ENCODE data around the gene MMP12. TPM values are rescaled to one million over a fixed set of nuclear protein-coding genes. Genes with fewer than 3 reads are reported as not detected.

Gene MMP12
- total RNA-seq, 1 donor from 2014 or later = not detected

DNA sequence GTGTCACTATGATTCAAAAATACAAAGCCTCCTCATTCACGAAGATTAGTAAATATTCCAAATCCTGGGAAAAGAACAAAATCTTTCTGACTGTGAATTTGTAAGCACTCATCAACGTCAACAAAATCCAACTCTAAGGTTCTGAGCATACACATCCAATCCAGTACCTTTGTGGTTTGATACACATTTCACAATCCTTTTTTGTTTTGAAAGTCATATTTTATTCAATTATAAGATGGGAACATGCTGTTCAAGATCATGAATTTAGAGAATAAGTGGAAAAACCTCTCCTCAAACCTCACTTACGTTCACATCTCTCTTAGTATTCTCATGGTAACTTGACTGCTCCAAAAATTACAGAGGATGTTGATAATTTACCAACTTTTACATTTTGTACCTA lies 21.7 kb downstream of the MMP12 start:
- H3K27ac ChIP-seq (ENCODE audit: low read depth, low read length) = no peak overlapping the region
- no peak overlapping the region for H3K9ac ChIP-seq (ENCODE audit: low read depth in 1 of 3, low read length in 3 of 3)
- no peaks in the 10 kb centered on the region for H3K27me3 ChIP-seq (ENCODE audit: control insufficient read depth in 3 of 3, insufficient read depth in 3 of 3, low read length in 3 of 3)
- H3K4me1 ChIP-seq (ENCODE audit: control insufficient read depth in 3 of 3, insufficient read depth in 3 of 3, low read length in 3 of 3) = no peaks in the 10 kb centered on the region
- H3K36me3 ChIP-seq (ENCODE audit: control insufficient read depth in 3 of 3, insufficient read depth in 3 of 3, low read length in 3 of 3) = no peaks in the 10 kb centered on the region
- H3K9me3 ChIP-seq (ENCODE audit: control insufficient read depth in 3 of 3, low read length in 3 of 3) = no peaks in the 10 kb centered on the region
- no peak overlapping the region for H3K4me3 ChIP-seq (ENCODE audit: low read length in 3 of 3)

DNA sequence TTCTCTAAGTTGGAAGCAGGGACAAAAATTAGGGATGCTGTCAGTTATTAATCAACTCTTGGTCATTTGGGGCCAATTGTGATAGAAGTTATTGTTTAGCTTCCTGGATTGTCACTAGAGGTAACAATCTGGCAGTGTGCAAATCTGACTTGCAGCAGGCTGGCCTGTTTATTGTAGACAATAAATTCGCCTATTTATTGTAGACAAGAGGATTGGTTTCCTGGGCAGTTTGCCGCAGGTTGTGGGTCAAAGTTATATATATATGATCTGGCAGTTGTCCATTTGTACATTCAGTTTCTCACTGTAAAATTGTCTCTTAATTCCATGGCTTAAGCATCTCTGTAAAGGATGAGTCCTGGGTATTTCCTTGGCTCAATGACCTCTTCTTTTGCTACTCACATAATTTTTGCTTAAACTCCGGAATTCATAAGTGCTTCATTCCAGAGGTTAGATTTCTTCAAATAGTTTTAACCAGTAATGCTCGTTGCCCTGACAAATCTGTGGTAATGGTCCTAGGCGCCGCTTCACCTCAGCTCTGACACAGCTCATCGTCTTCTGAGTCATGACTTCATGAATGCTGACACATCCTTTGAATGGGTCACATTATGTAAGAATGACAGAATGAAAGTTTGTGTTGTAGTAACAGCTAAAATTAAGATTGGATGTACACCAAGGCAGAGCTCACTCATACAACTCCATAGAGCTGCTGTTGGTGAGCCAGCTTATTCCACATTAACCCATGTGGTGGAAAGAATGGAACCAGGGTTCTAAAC lies 23.6 kb downstream of the MMP12 start:
- Histone ChIP-seq H3K27ac (ENCODE audit: low read depth, low read length) (no peak overlapping the region), H3K27me3 (ENCODE audit: control insufficient read depth in 3 of 3, insufficient read depth in 3 of 3, low read length in 3 of 3) (no peaks in the 10 kb centered on the region), H3K4me1 (ENCODE audit: control insufficient read depth in 3 of 3, insufficient read depth in 3 of 3, low read length in 3 of 3) (no peaks in the 10 kb centered on the region), H3K36me3 (ENCODE audit: control insufficient read depth in 3 of 3, insufficient read depth in 3 of 3, low read length in 3 of 3) (no peaks in the 10 kb centered on the region), H3K4me3 (ENCODE audit: low read length in 3 of 3) (no peak overlapping the region), H3K9me3 (ENCODE audit: control insufficient read depth in 3 of 3, low read length in 3 of 3) (no peaks in the 10 kb centered on the region), H3K9ac (ENCODE audit: low read depth in 1 of 3, low read length in 3 of 3) (no peak overlapping the region)

DNA sequence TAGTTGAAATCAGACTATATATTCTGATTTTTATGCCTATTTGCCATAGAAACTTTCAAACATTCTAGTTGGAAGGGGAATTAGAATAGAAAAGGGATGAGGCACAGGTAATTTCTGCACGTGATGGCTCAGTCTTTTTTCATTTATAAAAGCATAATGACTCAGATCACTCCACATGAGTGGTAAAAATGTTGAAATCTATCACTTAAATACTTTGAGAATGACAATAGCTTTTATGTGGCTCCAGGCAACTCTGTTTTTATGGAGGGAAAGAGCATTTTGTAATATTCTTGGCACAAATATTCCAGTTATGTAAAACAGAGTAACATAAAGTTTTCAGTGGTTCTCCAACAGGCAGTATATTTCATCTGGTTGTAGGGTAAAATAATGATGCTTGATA lies 25.5 kb downstream of the MMP12 start:
- H3K36me3 ChIP-seq (ENCODE audit: control insufficient read depth in 3 of 3, insufficient read depth in 3 of 3, low read length in 3 of 3) = no peaks in the 10 kb centered on the region
- H3K4me1 ChIP-seq (ENCODE audit: control insufficient read depth in 3 of 3, insufficient read depth in 3 of 3, low read length in 3 of 3) = no peaks in the 10 kb centered on the region
- no peak overlapping the region for H3K9ac ChIP-seq (ENCODE audit: low read depth in 1 of 3, low read length in 3 of 3)
- no peak overlapping the region for H3K27ac ChIP-seq (ENCODE audit: low read depth, low read length)
- H3K9me3 ChIP-seq (ENCODE audit: control insufficient read depth in 3 of 3, low read length in 3 of 3) = no peaks in the 10 kb centered on the region
- no peaks in the 10 kb centered on the region for H3K27me3 ChIP-seq (ENCODE audit: control insufficient read depth in 3 of 3, insufficient read depth in 3 of 3, low read length in 3 of 3)
- no peak overlapping the region for H3K4me3 ChIP-seq (ENCODE audit: low read length in 3 of 3)

DNA sequence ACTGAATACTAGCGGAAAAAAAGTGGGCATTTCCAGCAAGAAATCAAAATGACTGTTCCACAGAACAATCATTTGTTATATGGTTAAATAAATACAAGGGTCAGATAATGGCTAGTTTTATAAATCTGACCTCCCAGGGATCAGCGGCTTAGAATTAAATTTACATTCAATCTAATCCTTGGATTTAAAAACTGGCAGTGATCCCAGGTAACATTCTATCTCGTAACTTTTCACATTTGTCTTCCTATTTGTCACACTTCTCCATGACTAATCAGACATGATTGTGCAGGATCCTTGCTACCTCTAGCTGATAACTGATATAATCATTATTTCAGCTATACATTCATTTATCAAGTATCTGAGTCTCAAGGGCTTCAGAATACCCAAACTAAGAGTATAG lies 28.5 kb downstream of the MMP12 start:
- Histone ChIP-seq H3K9ac (ENCODE audit: low read depth in 1 of 3, low read length in 3 of 3) (no peak overlapping the region), H3K27me3 (ENCODE audit: control insufficient read depth in 3 of 3, insufficient read depth in 3 of 3, low read length in 3 of 3) (no peaks in the 10 kb centered on the region), H3K27ac (ENCODE audit: low read depth, low read length) (no peak overlapping the region), H3K4me3 (ENCODE audit: low read length in 3 of 3) (no peak overlapping the region), H3K9me3 (ENCODE audit: control insufficient read depth in 3 of 3, low read length in 3 of 3) (no peaks in the 10 kb centered on the region), H3K36me3 (ENCODE audit: control insufficient read depth in 3 of 3, insufficient read depth in 3 of 3, low read length in 3 of 3) (no peaks in the 10 kb centered on the region), H3K4me1 (ENCODE audit: control insufficient read depth in 3 of 3, insufficient read depth in 3 of 3, low read length in 3 of 3) (no peaks in the 10 kb centered on the region)

DNA sequence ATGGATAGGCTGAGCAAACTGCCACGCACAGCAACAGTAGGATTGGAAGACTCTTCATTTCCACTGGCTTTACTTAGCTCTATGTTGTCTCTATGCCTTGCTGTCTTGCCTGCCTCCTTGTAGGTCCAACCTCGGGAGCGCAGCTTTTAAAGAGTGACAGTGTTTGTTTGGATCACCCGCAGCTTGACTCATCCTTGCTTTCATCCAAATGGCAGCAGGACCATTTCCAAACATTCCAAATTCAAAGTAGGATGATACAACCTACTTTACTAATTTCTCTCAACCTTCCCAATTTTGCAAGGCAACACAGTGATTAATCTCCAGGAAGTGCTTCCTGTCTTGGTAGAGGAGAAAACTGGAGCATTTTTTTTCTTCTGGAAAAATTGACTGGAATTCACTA lies 31.3 kb downstream of the MMP12 start, which contains the start of gene MMP3:
Gene MMP3 (minus strand): TSS at position 121 of the 400 bp plus-strand sequence. CDS start 63 bp downstream, at position 58.
- Histone ChIP-seq H3K27me3 (ENCODE audit: control insufficient read depth in 3 of 3, insufficient read depth in 3 of 3, low read length in 3 of 3) (no peaks in the 10 kb centered on the region), H3K27ac (ENCODE audit: low read depth, low read length) (no peak within 1 kb of the TSS), H3K36me3 (ENCODE audit: control insufficient read depth in 3 of 3, insufficient read depth in 3 of 3, low read length in 3 of 3) (no peaks in the 10 kb centered on the region), H3K4me1 (ENCODE audit: control insufficient read depth in 3 of 3, insufficient read depth in 3 of 3, low read length in 3 of 3) (no peaks in the 10 kb centered on the region), H3K4me3 (ENCODE audit: low read length in 3 of 3) (no peak within 1 kb of the TSS), H3K9me3 (ENCODE audit: control insufficient read depth in 3 of 3, low read length in 3 of 3) (no peaks in the 10 kb centered on the region), H3K9ac (ENCODE audit: low read depth in 1 of 3, low read length in 3 of 3) (no peak within 1 kb of the TSS)

DNA sequence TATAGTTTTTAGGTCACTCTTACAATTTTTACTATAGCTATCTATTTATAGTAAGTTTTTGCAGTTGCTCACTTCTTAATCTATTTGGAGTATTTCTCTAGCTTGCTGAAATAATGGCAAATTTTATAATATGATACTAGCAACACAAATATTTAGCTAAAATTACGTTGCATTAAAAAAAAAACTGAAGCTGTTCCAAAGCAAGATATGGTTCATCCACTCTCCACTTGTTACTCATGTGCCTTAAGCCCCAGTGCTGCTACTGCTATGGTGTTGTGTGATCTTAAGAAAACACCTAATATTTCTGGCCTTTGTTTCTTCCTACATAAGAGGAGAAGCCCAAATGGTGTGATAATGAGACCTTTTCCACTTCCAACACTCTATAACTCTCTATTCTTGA lies 31.9 kb downstream of the MMP12 start:
- H3K4me1 ChIP-seq (ENCODE audit: control insufficient read depth in 3 of 3, insufficient read depth in 3 of 3, low read length in 3 of 3) = no peaks in the 10 kb centered on the region
- no peak overlapping the region for H3K4me3 ChIP-seq (ENCODE audit: low read length in 3 of 3)

DNA sequence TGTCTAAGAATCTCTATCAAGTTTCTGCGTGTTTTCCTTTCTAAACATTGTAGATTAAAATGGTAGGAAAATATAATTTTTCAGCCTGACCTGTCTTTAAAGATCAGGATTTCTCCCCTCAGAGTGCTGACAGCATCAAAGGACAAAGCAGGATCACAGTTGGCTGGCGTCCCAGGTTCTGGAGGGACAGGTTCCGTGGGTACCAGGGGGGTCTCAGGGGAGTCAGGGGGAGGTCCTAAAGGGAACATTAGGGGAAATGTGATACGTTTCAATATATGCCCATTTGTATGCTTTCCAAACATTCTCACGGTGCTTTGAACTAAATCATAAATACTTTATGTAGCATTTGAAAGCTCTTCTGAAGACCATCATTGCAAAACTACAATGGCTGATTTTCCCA lies 34.8 kb downstream of the MMP12 start:
- Histone ChIP-seq H3K9ac (ENCODE audit: low read depth in 1 of 3, low read length in 3 of 3) (no peak overlapping the region), H3K27ac (ENCODE audit: low read depth, low read length) (no peak overlapping the region), H3K9me3 (ENCODE audit: control insufficient read depth in 3 of 3, low read length in 3 of 3) (no peaks in the 10 kb centered on the region), H3K4me1 (ENCODE audit: control insufficient read depth in 3 of 3, insufficient read depth in 3 of 3, low read length in 3 of 3) (no peaks in the 10 kb centered on the region), H3K27me3 (ENCODE audit: control insufficient read depth in 3 of 3, insufficient read depth in 3 of 3, low read length in 3 of 3) (no peaks in the 10 kb centered on the region), H3K36me3 (ENCODE audit: control insufficient read depth in 3 of 3, insufficient read depth in 3 of 3, low read length in 3 of 3) (no peaks in the 10 kb centered on the region), H3K4me3 (ENCODE audit: low read length in 3 of 3) (no peak overlapping the region)

More for the DNA sequence above, 31.9 kb downstream of the MMP12 start:
- Histone ChIP-seq H3K9me3 (ENCODE audit: control insufficient read depth in 3 of 3, low read length in 3 of 3) (no peaks in the 10 kb centered on the region), H3K27me3 (ENCODE audit: control insufficient read depth in 3 of 3, insufficient read depth in 3 of 3, low read length in 3 of 3) (no peaks in the 10 kb centered on the region), H3K36me3 (ENCODE audit: control insufficient read depth in 3 of 3, insufficient read depth in 3 of 3, low read length in 3 of 3) (no peaks in the 10 kb centered on the region), H3K9ac (ENCODE audit: low read depth in 1 of 3, low read length in 3 of 3) (no peak overlapping the region), H3K27ac (ENCODE audit: low read depth, low read length) (no peak overlapping the region)

DNA sequence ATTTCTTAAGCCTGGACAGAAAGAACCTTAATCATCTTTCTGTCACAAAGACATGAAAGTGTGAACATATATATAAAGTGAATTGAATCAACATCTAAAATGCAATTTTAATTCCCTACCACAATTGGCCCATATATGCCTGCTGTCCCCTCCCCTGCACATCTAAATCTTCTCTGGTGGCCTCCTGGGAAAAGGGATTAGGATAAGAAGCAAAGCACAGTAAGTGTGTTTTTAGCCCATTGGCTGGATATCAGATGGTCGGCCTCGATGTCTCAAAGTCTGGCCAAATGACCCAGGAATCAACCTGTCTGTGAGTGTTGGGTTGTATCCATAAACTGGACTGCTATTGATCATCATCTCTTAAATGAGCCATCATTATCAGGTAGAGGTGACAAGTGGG lies 37.1 kb downstream of the MMP12 start:
- H3K9me3 ChIP-seq (ENCODE audit: control insufficient read depth in 3 of 3, low read length in 3 of 3) = no peaks in the 10 kb centered on the region

DNA sequence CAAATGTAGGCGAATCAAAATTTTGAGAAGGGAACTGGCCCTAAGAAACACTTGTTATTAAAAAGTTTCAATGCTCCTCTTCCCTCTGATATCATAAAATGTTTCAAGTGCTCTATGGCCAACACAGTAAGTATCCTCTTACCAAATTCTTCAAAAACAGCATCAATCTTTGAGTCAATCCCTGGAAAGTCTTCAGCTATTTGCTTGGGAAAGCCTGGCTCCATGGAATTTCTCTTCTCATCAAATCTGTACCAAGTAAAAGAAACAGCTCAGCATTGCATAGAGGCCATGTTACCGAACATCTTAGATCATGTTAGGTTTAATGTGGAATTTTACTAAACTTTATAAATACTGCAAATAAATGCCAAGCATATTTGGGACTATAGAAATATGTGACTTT lies 37.6 kb downstream of the MMP12 start:
- H3K4me1 ChIP-seq (ENCODE audit: control insufficient read depth in 3 of 3, insufficient read depth in 3 of 3, low read length in 3 of 3) = no peaks in the 10 kb centered on the region

More for the DNA sequence above, 37.1 kb downstream of the MMP12 start:
- Histone ChIP-seq H3K4me1 (ENCODE audit: control insufficient read depth in 3 of 3, insufficient read depth in 3 of 3, low read length in 3 of 3) (no peaks in the 10 kb centered on the region), H3K27me3 (ENCODE audit: control insufficient read depth in 3 of 3, insufficient read depth in 3 of 3, low read length in 3 of 3) (no peaks in the 10 kb centered on the region), H3K36me3 (ENCODE audit: control insufficient read depth in 3 of 3, insufficient read depth in 3 of 3, low read length in 3 of 3) (no peaks in the 10 kb centered on the region), H3K4me3 (ENCODE audit: low read length in 3 of 3) (no peak overlapping the region), H3K9ac (ENCODE audit: low read depth in 1 of 3, low read length in 3 of 3) (no peak overlapping the region), H3K27ac (ENCODE audit: low read depth, low read length) (no peak overlapping the region)

DNA sequence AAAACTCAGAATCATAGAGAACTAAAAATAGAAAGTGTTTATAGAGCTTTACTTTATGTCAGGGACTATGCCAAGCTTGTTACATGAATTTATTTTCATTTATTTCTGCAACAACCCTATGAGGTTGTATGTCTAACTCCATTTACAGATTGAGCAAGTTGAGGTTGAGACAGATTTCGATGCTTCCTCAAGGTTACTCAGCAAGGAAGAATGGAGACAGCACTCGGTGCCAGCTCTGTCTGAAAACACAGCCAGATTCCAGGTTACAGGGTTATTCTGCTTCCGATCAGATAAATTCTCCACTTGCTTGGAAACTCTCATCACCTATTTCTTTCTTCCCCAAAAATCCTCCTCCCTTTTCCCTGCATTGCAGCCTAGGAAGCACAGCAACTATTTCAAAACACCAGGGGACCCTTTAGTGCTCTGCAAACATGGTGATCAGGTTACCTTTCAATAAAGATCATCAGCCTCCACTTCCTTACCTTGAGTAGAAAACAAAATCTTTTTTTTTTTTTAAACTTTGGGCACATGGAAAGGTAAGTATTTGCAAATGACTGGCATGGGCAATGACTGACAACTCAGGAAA lies 38.4 kb downstream of the MMP12 start:
- Histone ChIP-seq H3K4me1 (ENCODE audit: control insufficient read depth in 3 of 3, insufficient read depth in 3 of 3, low read length in 3 of 3) (no peaks in the 10 kb centered on the region), H3K9ac (ENCODE audit: low read depth in 1 of 3, low read length in 3 of 3) (no peak overlapping the region), H3K4me3 (ENCODE audit: low read length in 3 of 3) (no peak overlapping the region)

More for the DNA sequence above, 37.6 kb downstream of the MMP12 start:
- Histone ChIP-seq H3K27ac (ENCODE audit: low read depth, low read length) (no peak overlapping the region), H3K9ac (ENCODE audit: low read depth in 1 of 3, low read length in 3 of 3) (no peak overlapping the region), H3K9me3 (ENCODE audit: control insufficient read depth in 3 of 3, low read length in 3 of 3) (no peaks in the 10 kb centered on the region), H3K4me3 (ENCODE audit: low read length in 3 of 3) (no peak overlapping the region), H3K27me3 (ENCODE audit: control insufficient read depth in 3 of 3, insufficient read depth in 3 of 3, low read length in 3 of 3) (no peaks in the 10 kb centered on the region), H3K36me3 (ENCODE audit: control insufficient read depth in 3 of 3, insufficient read depth in 3 of 3, low read length in 3 of 3) (no peaks in the 10 kb centered on the region)

More for the DNA sequence above, 38.4 kb downstream of the MMP12 start:
- no peak overlapping the region for H3K27ac ChIP-seq (ENCODE audit: low read depth, low read length)
- H3K9me3 ChIP-seq (ENCODE audit: control insufficient read depth in 3 of 3, low read length in 3 of 3) = no peaks in the 10 kb centered on the region
- no peaks in the 10 kb centered on the region for H3K36me3 ChIP-seq (ENCODE audit: control insufficient read depth in 3 of 3, insufficient read depth in 3 of 3, low read length in 3 of 3)
- peaks cover 0 to 3% (median 0%) of the 10 kb centered on the region in 3 donors for H3K27me3 ChIP-seq (ENCODE audit: control insufficient read depth in 3 of 3, insufficient read depth in 3 of 3, low read length in 3 of 3)

All from skeletal muscle tissue (tissue), 4 donors.